Right lobe of liver (tissue), 6 donors: Measurements from ENCODE around the gene MXRA5. TPM values are rescaled to one million over a fixed set of nuclear protein-coding genes. Genes with fewer than 3 reads are reported as not detected.
"Not testable (repeated sequence)": the region's sequence is repeated elsewhere in the genome, so short reads cannot be mapped to it uniquely, and the experiment has no call there.

Source experiments
- ATAC-seq, 4 donors: fragments of 200-7000 bp; cut with Tn5 transposase; one replicate each; pipeline ENCODE4 v1.9.1; 2020; ENCODE audit warnings: mild to moderate bottlenecking in 4 of 4, moderate library complexity in 4 of 4
- DNase-seq, 3 donors: peaks; one replicate each; pipeline ENCODE4 v3.0.0-alpha.2; 2020
- H3K27ac ChIP-seq, 3 donors: fragments of 200-600 bp; one replicate each; pipeline ENCODE4 v1.8.0; 2022
- H3K27me3 ChIP-seq, 2 donors: fragments of 200-600 bp; one replicate each; pipeline ENCODE4 v1.8.0; 2022
- H3K36me3 ChIP-seq, 4 donors: fragments of 200-600 bp; sonication (generic) in 1 of 4; one replicate each; pipeline versions ENCODE4 v1.5.1 to v1.8.0; 2017 to 2022; ENCODE audit warnings: control low read depth in 1 of 4
- H3K4me1 ChIP-seq, 4 donors: fragments of 200-600 bp; sonication (generic) in 1 of 4; one replicate each; pipeline versions ENCODE4 v1.5.1 to v1.8.0; 2017 to 2022; ENCODE audit warnings: control low read depth in 1 of 4
- H3K4me3 ChIP-seq, 3 donors: fragments of 200-600 bp; one replicate each; pipeline ENCODE4 v1.8.0; 2022
- H3K9me3 ChIP-seq, 4 donors: fragments of 200-600 bp; sonication (generic) in 1 of 4; one replicate each; pipeline versions ENCODE4 v1.5.1 to v1.8.0; 2017 to 2022; ENCODE audit warnings: control low read depth in 1 of 4
- POLR2A ChIP-seq: fragments of 450-650 bp; IDR thresholded peaks from one replicate; pipeline ENCODE4 v1.6.1; 2017; ENCODE audit warnings: antibody characterized with exemption, mild to moderate bottlenecking
- WGBS: methylation state at CpG from one replicate; pipeline ENCODE4 v1.1.6; 2018; ENCODE audit warnings: low coverage, low lambda C conversion rate; ENCODE audit not compliant: insufficient coverage; ENCODE audit errors: missing lambda C conversion rate; 5-methylcytosine and 5-hydroxymethylcytosine counted together
- intact Hi-C, 2 donors: fragments of 100-400 bp; cut with DNase I; formaldehyde crosslinking; loops; one replicate each; pipeline versions ENCODE4 v1.11.2 to v1.14.1; 2022
- total RNA-seq, 6 experiments: library from RNA; depleted of rRNA in 2 of 6; stranded (reverse); fragments of >200 nt in 2 of 6; fragmentation: NEBNext Ultra II Directional in 3 of 6; extraction: Animal tissue kit (Norgen Biotek cat#: 25700) in 3 of 6; gene quantifications; one replicate each; pipeline versions ENCODE4 v1.1.0 to v1.2.4, GENCODE V29; 2016 to 2023
- TF ChIP-seq, protein P1 (sequence below), 4 donors: fragments of 200-600 bp in 3 of 4; fragments of 450-650 bp in 1 of 4; IDR thresholded peaks; one replicate each; pipeline versions ENCODE4 v1.5.1 to v1.8.0; 2016 to 2022; ENCODE audit warnings: antibody characterized with exemption in 4 of 4, mild to moderate bottlenecking in 2 of 4
- donor health status: DM: no; HTN: yes; CAD: no.
- donor health status: DM: no; HTN: no; CAD: no.
- donor health status: DM: no; HTN: no; CAD: no.
- donor health status: DM: no; HTN: yes; CAD: no.
- donor health status: DM: no; HTN: yes; CAD: no.

Gene MXRA5
- total RNA-seq, 6 experiments from 2014 or later, result 0.70 to 6.1 (median 2.0) TPM

DNA sequence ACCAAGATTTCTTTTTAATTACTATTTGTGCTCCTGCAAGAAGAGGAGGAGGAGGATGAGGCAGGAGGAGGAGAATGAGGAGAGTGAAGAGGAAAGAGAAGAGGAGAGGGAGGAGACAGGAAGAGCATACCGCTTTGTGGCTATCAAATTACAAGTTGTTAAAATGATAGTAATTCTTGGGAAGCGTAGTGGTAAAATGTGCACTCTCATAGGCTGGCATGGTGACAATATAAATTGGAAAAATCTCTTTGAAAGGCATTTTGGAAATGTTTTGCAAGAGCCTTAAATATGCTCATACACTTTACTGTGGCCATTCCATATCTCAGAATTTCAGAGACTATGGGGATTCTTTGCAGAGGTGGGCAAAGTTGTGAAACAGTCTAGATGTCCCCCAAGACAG, 53.2 kb downstream of the MXRA5 start:
- H3K36me3 ChIP-seq, result no peaks in the 10 kb centered on the region
- DNase-seq (no peak), ATAC-seq (no peak)
- H3K9me3 ChIP-seq, result no peaks in the 10 kb centered on the region
- no peak overlapping the region for H3K4me3 ChIP-seq
- no peak overlapping the region for H3K27ac ChIP-seq
- H3K27me3 ChIP-seq, result no peaks in the 10 kb centered on the region
- no peaks in the 10 kb centered on the region for H3K4me1 ChIP-seq
- no peak for TF ChIP-seq POLR2A
- TF ChIP-seq, protein P1, sequence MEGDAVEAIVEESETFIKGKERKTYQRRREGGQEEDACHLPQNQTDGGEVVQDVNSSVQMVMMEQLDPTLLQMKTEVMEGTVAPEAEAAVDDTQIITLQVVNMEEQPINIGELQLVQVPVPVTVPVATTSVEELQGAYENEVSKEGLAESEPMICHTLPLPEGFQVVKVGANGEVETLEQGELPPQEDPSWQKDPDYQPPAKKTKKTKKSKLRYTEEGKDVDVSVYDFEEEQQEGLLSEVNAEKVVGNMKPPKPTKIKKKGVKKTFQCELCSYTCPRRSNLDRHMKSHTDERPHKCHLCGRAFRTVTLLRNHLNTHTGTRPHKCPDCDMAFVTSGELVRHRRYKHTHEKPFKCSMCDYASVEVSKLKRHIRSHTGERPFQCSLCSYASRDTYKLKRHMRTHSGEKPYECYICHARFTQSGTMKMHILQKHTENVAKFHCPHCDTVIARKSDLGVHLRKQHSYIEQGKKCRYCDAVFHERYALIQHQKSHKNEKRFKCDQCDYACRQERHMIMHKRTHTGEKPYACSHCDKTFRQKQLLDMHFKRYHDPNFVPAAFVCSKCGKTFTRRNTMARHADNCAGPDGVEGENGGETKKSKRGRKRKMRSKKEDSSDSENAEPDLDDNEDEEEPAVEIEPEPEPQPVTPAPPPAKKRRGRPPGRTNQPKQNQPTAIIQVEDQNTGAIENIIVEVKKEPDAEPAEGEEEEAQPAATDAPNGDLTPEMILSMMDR (IDR thresholded peaks at IDR 0.05), result no peak
- WGBS, result 59% methylated on average over 2 of the region's 2 CpGs
- intact Hi-C loops, result no loop called here

DNA sequence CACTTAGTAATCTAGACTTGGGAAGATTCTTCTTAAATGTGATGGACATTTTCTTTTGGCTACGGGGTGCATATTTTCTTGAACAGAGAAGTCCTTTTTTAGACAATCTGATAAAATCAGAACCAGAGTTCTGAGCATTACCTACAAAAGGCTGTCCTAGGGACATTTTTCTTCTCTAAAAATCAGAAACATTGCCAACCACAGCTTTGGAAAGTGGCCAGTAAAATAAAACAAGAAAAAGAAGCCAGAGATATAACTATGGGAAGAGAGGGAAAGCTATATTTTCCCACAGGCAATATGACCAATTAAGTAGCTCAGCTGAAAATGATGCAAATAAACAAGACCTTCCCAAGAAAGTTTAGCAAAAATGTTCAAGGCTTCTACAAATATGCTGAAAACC, 55.9 kb downstream of the MXRA5 start:
- TF ChIP-seq POLR2A, result no peak
- TF ChIP-seq, protein P1 (IDR thresholded peaks at IDR 0.05), result no peak
- Histone ChIP-seq H3K36me3 (no peaks in the 10 kb centered on the region), H3K27me3 (no peaks in the 10 kb centered on the region), H3K9me3 (no peaks in the 10 kb centered on the region), H3K4me3 (no peak overlapping the region), H3K4me1 (no peaks in the 10 kb centered on the region), H3K27ac (no peak overlapping the region)
- no peak for DNase-seq
- intact Hi-C loops, result no loop called here
- no peak for ATAC-seq
- 56% methylated on average over 1 of the region's 1 CpG for WGBS

DNA sequence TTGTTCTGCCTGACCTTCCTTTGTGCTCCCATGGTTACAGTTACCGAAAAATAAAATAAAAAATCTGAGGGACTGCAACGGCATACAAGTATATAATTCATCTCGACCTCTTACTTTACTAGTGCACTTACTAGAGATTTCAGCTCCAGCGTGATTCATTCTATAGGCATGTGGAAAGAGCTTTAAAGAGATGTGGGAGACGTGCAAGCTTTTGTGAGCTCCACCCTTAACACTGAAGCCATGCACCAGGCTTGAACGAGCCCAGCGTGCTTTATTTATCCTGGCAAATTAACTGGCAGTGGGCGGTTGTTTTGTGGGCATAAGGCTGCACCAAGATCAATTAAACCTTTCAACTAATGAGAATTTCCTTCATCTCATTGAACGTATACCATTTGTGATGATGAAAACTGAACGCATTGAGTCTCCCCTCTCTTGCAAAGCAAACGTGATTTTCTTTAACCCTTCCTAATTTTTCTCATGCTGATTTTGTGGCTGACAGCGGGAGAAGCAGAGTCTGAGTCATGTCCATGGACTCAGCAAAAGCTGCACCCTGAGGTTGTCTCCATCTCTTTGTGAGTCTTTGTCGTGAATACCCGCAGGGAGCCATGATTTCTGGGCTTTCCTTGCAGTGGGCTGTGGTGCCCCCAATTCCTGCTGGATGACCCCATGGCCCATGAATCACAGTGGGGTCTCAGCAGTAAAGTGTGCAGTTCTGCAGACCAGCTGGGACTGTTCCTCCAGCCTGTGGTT, 60.1 kb downstream of the MXRA5 start:
- Histone ChIP-seq H3K4me1 (no peaks in the 10 kb centered on the region), H3K27me3 (no peaks in the 10 kb centered on the region), H3K27ac (no peak overlapping the region), H3K36me3 (no peaks in the 10 kb centered on the region), H3K9me3 (no peaks in the 10 kb centered on the region), H3K4me3 (no peak overlapping the region)
- DNase-seq, result no peak
- TF ChIP-seq POLR2A, result no peak
- TF ChIP-seq, protein P1 (IDR thresholded peaks at IDR 0.05), result no peak
- no peak for ATAC-seq
- intact Hi-C loops, result no loop called here
- WGBS, result 48% methylated on average over 13 of the region's 14 CpGs

DNA sequence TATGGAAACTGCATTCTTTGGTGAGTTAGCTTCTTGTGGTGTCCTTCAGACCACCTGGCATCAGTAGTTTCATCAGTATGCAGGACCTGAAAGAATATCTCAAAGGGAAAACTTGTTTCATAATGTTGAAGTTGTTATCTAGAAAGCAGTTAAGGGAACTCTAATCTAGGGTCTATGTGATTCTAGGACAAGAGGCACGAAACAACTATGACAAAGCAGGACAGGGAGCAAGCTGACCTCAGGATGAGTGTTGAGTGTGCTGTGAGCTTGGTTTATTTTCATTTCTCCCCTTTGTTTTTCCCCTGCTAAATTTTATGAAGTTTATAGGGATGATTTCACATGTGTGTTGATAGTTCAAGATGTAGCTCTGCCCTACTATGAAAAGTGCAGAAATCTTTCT, 65.7 kb downstream of the MXRA5 start:
- TF ChIP-seq POLR2A, result no peak
- TF ChIP-seq, protein P1 (IDR thresholded peaks at IDR 0.05), result no peak
- H3K4me3 ChIP-seq, result no peak overlapping the region
- H3K27me3 ChIP-seq, result no peaks in the 10 kb centered on the region
- H3K4me1 ChIP-seq, result no peaks in the 10 kb centered on the region
- no peaks in the 10 kb centered on the region for H3K9me3 ChIP-seq
- no peak for ATAC-seq
- no peak overlapping the region for H3K27ac ChIP-seq
- H3K36me3 ChIP-seq, result no peaks in the 10 kb centered on the region
- DNase-seq, result no peak
- 42% methylated on average over 1 of the region's 1 CpG for WGBS
- intact Hi-C loops, result no loop called here

DNA sequence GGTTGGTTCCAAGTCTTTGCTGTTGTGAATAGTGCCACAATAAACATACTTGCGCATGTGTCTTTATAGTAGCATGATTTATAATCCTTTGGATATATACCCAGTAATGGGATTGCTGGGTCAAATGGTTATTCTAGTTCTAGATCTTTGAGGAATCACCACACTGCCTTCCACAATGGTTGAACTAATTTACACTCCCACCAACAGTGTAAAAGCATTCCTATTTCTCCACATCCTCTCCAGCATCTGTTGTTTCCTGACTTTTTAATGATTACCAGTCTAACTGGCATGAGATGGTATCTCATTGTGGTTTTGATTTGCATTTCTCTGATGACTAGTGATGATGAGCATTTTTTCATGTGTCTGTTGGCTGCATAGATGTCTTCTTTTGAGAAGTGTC, 72.8 kb downstream of the MXRA5 start:
- ATAC-seq, H3K27ac ChIP-seq, H3K9me3 ChIP-seq, H3K27me3 ChIP-seq, intact Hi-C loops, H3K36me3 ChIP-seq, H3K4me3 ChIP-seq, DNase-seq, H3K4me1 ChIP-seq: not testable (repeated sequence)
- WGBS, result 91% methylated on average over 1 of the region's 1 CpG
